HepG2 (cell line): ENCODE results near the gene CDK17. TPM values are rescaled to one million over a fixed set of nuclear protein-coding genes. Genes with fewer than 3 reads are reported as not detected.

Source experiments
- ARNT ChIP-seq: fragments of 450-650 bp; IDR thresholded peaks from 2 replicates; pipeline ENCODE4 v1.6.1; 2017
- CCAR2 ChIP-seq: fragments of 200-400 bp; formaldehyde crosslinking; optimal IDR thresholded peaks from 2 replicates; pipeline ENCODE3; 2018; ENCODE audit warnings: low read depth, mild to moderate bottlenecking, low read length, moderate library complexity
- CHD4 ChIP-seq: fragments of 200-600 bp; sonication (generic); IDR thresholded peaks from 2 replicates; pipeline ENCODE4 v1.7.0; 2017; ENCODE audit warnings: mild to moderate bottlenecking, low read length, borderline replicate concordance
- FIP1L1 ChIP-seq: fragments of 200-400 bp; formaldehyde crosslinking; IDR thresholded peaks from 2 replicates; pipeline ENCODE4 v1.6.1; 2018; ENCODE audit warnings: low read depth, mild to moderate bottlenecking, low read length, moderate library complexity, borderline replicate concordance; ENCODE audit not compliant: insufficient read depth
- FOXP1 ChIP-seq, 2 experiments: fragments of 450-650 bp in 1 of 2; IDR thresholded peaks; 2 replicates each; pipeline ENCODE4 v1.6.1; 2017 to 2018; ENCODE audit warnings: antibody characterized with exemption in 1 of 2
- ISL2 ChIP-seq: sonication (generic); formaldehyde crosslinking; IDR thresholded peaks from 2 replicates; pipeline ENCODE4 v1.5.0; 2020; ENCODE audit warnings: missing genetic modification reagents
- KDM4B ChIP-seq: sonication (generic); formaldehyde crosslinking; IDR thresholded peaks from 2 replicates; pipeline ENCODE4 v1.4.0; 2020; ENCODE audit warnings: missing genetic modification reagents
- MAF1 ChIP-seq: sonication (generic); formaldehyde crosslinking; IDR thresholded peaks from 2 replicates; pipeline ENCODE4 v1.5.0; 2020; ENCODE audit warnings: missing genetic modification reagents, borderline replicate concordance
- NFKBIZ ChIP-seq: IDR thresholded peaks from 2 replicates; pipeline ENCODE4 v1.6.1; 2018; ENCODE audit warnings: missing genetic modification reagents, missing compliant biosample characterization
- STAG1 ChIP-seq: sonication (generic); formaldehyde crosslinking; IDR thresholded peaks from 2 replicates; pipeline ENCODE4 v1.4.0; 2020; ENCODE audit warnings: missing genetic modification reagents
- TEAD3 ChIP-seq: optimal IDR thresholded peaks from 2 replicates; pipeline ENCODE3; 2016; ENCODE audit warnings: borderline replicate concordance
- ZBTB38 ChIP-seq: sonication (generic); formaldehyde crosslinking; IDR thresholded peaks from 2 replicates; pipeline ENCODE4 v1.5.1; 2020; ENCODE audit warnings: mild to moderate bottlenecking, missing genetic modification reagents
- ZNF138 ChIP-seq: sonication (generic); formaldehyde crosslinking; IDR thresholded peaks from 2 replicates; pipeline ENCODE4 v1.5.0; 2020; ENCODE audit warnings: mild to moderate bottlenecking, low read depth, missing genetic modification reagents
- ZNF264 ChIP-seq: sonication (generic); formaldehyde crosslinking; IDR thresholded peaks from 2 replicates; pipeline ENCODE4 v1.4.0; 2020; ENCODE audit warnings: missing genetic modification reagents
- ZNF331 ChIP-seq: sonication (generic); formaldehyde crosslinking; IDR thresholded peaks from 2 replicates; pipeline ENCODE4 v1.4.0; 2020; ENCODE audit warnings: missing genetic modification reagents
- ZNF543 ChIP-seq: sonication (generic); formaldehyde crosslinking; IDR thresholded peaks from 2 replicates; pipeline ENCODE4 v1.4.0; 2020; ENCODE audit warnings: mild to moderate bottlenecking, missing genetic modification reagents
- ZNF780A ChIP-seq: sonication (generic); formaldehyde crosslinking; IDR thresholded peaks from 2 replicates; pipeline ENCODE4 v1.8.0; 2022; ENCODE audit warnings: mild to moderate bottlenecking, missing genetic modification reagents, moderate library complexity
- ZNF841 ChIP-seq: sonication (generic); formaldehyde crosslinking; IDR thresholded peaks from 2 replicates; pipeline ENCODE4 v1.8.1; 2023; ENCODE audit warnings: missing genetic modification reagents, borderline replicate concordance
- polyA plus RNA-seq, 8 experiments: library from polyadenylated mRNA; depleted of rRNA in 3 of 8; stranded (reverse) in 7 of 8; unstranded in 1 of 8; fragments of >200 nt; fragmentation: Illumina TruSeq in 4 of 8; extraction: Trizol in 4 of 8; gene quantifications; 2 replicates each; pipeline versions ENCODE4 v1.2.1 to v1.2.3, GENCODE V29; 2011 to 2016; ENCODE audit warnings: low read depth in 4 of 8, missing spikeins in 1 of 8, mixed read lengths in 1 of 8; ENCODE audit not compliant: insufficient read depth in 1 of 8
- total RNA-seq, 5 experiments: library from RNA; depleted of rRNA; stranded (reverse); fragments of >200 nt; fragmentation: Illumina TruSeq; extraction: Trizol; gene quantifications; 2 replicates each; pipeline ENCODE4 v1.2.3, GENCODE V29; 2016; ENCODE audit warnings: low read depth in 1 of 5
- TF ChIP-seq, protein P1 (sequence below): sonication (generic); formaldehyde crosslinking; IDR thresholded peaks from 2 replicates; pipeline ENCODE4 v1.4.0; 2020; ENCODE audit warnings: mild to moderate bottlenecking, missing genetic modification reagents
- TF ChIP-seq, protein P2 (sequence below): sonication (generic); formaldehyde crosslinking; IDR thresholded peaks from 2 replicates; pipeline ENCODE4 v1.4.0; 2020; ENCODE audit warnings: mild to moderate bottlenecking, low read depth, missing genetic modification reagents
- TF ChIP-seq, protein P3 (sequence below): sonication (generic); formaldehyde crosslinking; IDR thresholded peaks from 2 replicates; pipeline ENCODE4 v1.4.0; 2020; ENCODE audit warnings: mild to moderate bottlenecking, missing genetic modification reagents
- TF ChIP-seq, protein P4 (sequence below): sonication (generic); formaldehyde crosslinking; IDR thresholded peaks from 2 replicates; pipeline ENCODE4 v1.5.0; 2020; ENCODE audit warnings: missing genetic modification reagents
- TF ChIP-seq, protein P5 (sequence below): IDR thresholded peaks from 2 replicates; pipeline ENCODE4 v1.6.1; 2018; ENCODE audit warnings: missing genetic modification reagents
- TF ChIP-seq, protein P6 (sequence below): IDR thresholded peaks from 2 replicates; pipeline ENCODE4 v1.6.1; 2016; ENCODE audit warnings: low read depth
- TF ChIP-seq, protein P7 (sequence below): sonication (generic); formaldehyde crosslinking; IDR thresholded peaks from 2 replicates; pipeline ENCODE4 v1.4.0; 2020; ENCODE audit warnings: missing genetic modification reagents

Gene CDK17
- total and polyA plus RNA-seq, 2 of the 13 experiments (the other 11 are each of a cell fraction or from before 2014, with no cell fraction given) = 9.9 to 22.3 TPM

DNA sequence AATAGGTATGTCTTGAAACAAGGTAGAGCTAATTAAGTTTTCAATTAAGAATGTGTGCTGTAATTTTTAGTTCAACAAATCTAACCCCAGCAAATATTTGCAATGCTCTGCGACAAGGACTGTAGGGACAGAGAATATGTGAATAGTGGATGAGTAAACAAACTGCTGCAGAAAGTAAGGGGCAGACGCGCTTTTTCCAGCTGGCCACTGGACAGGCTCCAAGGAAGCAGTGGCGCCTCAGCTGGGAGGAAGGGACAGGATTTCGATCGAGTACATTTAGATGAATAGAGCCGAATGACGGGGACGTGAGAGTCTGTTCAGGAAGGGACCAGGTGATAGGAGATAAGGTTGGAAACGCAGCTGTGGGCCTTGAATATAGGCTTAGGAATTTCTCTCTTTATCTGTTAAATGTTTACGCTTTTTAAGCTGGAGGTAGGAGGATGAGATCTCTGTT is 136.8 kb downstream of the CDK17 start (continued):
- TF ChIP-seq, protein P1, sequence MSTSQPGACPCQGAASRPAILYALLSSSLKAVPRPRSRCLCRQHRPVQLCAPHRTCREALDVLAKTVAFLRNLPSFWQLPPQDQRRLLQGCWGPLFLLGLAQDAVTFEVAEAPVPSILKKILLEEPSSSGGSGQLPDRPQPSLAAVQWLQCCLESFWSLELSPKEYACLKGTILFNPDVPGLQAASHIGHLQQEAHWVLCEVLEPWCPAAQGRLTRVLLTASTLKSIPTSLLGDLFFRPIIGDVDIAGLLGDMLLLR (CRISPR knock-in tag) = no peak
- TF ChIP-seq, protein P2, sequence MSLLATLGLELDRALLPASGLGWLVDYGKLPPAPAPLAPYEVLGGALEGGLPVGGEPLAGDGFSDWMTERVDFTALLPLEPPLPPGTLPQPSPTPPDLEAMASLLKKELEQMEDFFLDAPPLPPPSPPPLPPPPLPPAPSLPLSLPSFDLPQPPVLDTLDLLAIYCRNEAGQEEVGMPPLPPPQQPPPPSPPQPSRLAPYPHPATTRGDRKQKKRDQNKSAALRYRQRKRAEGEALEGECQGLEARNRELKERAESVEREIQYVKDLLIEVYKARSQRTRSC (CRISPR knock-in tag) = no peak
- TF ChIP-seq FIP1L1 (no peak), ZNF780A (CRISPR knock-in tag) (no peak), ZNF841 (CRISPR knock-in tag) (0 out of 2 replicates have a peak, but pooled peaks have one; percentile 63), ZNF138 (CRISPR knock-in tag) (no peak), ZBTB38 (CRISPR knock-in tag) (no peak), NFKBIZ (CRISPR knock-in tag) (no peak), KDM4B (CRISPR knock-in tag) (no peak), ZNF264 (peak; percentile 73), TEAD3 (CRISPR knock-in tag) (peak; percentile 82), ZNF543 (CRISPR knock-in tag) (0 out of 2 replicates have a peak, but pooled peaks have one; percentile 31), CCAR2 (no peak), ARNT (no peak), FOXP1 (IDR thresholded peaks at IDR 0.05) (no peak), FOXP1 (CRISPR knock-in tag; IDR thresholded peaks at IDR 0.05) (peak; percentile 79), ZNF331 (CRISPR knock-in tag) (no peak), ISL2 (CRISPR knock-in tag) (peak; percentile 83), MAF1 (CRISPR knock-in tag) (no peak), CHD4 (no peak), STAG1 (CRISPR knock-in tag) (peak; percentile 29; the same call in 1 of the 2 replicates)
- TF ChIP-seq, protein P3, sequence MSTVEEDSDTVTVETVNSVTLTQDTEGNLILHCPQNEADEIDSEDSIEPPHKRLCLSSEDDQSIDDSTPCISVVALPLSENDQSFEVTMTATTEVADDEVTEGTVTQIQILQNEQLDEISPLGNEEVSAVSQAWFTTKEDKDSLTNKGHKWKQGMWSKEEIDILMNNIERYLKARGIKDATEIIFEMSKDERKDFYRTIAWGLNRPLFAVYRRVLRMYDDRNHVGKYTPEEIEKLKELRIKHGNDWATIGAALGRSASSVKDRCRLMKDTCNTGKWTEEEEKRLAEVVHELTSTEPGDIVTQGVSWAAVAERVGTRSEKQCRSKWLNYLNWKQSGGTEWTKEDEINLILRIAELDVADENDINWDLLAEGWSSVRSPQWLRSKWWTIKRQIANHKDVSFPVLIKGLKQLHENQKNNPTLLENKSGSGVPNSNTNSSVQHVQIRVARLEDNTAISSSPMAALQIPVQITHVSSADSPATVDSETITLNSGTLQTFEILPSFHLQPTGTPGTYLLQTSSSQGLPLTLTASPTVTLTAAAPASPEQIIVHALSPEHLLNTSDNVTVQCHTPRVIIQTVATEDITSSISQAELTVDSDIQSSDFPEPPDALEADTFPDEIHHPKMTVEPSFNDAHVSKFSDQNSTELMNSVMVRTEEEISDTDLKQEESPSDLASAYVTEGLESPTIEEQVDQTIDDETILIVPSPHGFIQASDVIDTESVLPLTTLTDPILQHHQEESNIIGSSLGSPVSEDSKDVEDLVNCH (CRISPR knock-in tag) = no peak
- TF ChIP-seq, protein P4, sequence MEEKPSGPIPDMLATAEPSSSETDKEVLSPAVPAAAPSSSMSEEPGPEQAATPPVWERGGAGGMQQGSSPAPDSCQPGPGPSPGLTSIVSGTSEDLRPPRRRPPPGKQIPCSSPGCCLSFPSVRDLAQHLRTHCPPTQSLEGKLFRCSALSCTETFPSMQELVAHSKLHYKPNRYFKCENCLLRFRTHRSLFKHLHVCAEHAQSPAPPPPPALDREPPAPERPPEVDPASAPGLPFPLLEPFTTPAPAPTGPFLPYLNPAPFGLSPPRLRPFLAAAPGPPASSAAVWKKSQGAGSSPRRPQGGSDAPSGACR (CRISPR knock-in tag) = no peak
- TF ChIP-seq, protein P5, sequence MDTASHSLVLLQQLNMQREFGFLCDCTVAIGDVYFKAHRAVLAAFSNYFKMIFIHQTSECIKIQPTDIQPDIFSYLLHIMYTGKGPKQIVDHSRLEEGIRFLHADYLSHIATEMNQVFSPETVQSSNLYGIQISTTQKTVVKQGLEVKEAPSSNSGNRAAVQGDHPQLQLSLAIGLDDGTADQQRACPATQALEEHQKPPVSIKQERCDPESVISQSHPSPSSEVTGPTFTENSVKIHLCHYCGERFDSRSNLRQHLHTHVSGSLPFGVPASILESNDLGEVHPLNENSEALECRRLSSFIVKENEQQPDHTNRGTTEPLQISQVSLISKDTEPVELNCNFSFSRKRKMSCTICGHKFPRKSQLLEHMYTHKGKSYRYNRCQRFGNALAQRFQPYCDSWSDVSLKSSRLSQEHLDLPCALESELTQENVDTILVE (CRISPR knock-in tag) = no peak
- TF ChIP-seq, protein P6, sequence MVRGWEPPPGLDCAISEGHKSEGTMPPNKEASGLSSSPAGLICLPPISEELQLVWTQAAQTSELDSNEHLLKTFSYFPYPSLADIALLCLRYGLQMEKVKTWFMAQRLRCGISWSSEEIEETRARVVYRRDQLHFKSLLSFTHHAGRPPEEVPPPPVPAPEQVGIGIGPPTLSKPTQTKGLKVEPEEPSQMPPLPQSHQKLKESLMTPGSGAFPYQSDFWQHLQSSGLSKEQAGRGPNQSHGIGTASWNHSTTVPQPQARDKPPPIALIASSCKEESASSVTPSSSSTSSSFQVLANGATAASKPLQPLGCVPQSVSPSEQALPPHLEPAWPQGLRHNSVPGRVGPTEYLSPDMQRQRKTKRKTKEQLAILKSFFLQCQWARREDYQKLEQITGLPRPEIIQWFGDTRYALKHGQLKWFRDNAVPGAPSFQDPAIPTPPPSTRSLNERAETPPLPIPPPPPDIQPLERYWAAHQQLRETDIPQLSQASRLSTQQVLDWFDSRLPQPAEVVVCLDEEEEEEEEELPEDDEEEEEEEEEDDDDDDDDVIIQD (CRISPR knock-in tag) = no peak
- TF ChIP-seq, protein P7, sequence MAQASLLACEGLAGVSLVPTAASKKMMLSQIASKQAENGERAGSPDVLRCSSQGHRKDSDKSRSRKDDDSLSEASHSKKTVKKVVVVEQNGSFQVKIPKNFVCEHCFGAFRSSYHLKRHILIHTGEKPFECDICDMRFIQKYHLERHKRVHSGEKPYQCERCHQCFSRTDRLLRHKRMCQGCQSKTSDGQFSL (CRISPR knock-in tag) = no peak
